WTC11 (cell line): Measurements from ENCODE around the gene MYOZ1. TPM values are rescaled to one million over a fixed set of nuclear protein-coding genes. Genes with fewer than 3 reads are reported as not detected.
A peak's percentile ranks its signal among the peaks of the same experiment; 100 is the strongest.
"Not testable (repeated sequence)": the region's sequence is repeated elsewhere in the genome, so short reads cannot be mapped to it uniquely, and the experiment has no call there.

Source experiments
- ATAC-seq: fragments of 200-7000 bp; cut with Tn5 transposase; 2 replicates; pipeline ENCODE4 v1.10.0; 2021; ENCODE audit warnings: mild to moderate bottlenecking, moderate library complexity
- Bru-seq: library from RNA; stranded (reverse); fragments of 400-500 nt; gene quantifications from one replicate; lab custom pipeline; 2021; lab: Mats Ljungman, UMichigan
- CTCF ChIA-PET: fragments of 300-600 bp; sonication (Branson Sonifier 250); formaldehyde crosslinking; loops from one replicate; lab custom pipeline; 2021; ENCODE audit warnings: antibody characterized with exemption; lab: Charles Lee
- POLR2A ChIA-PET: fragments of 350-600 bp; sonication (Branson Sonifier 250); formaldehyde crosslinking; loops from one replicate; lab custom pipeline; 2021; ENCODE audit warnings: antibody characterized with exemption; lab: Charles Lee
- DNase-seq: peaks from one replicate; pipeline ENCODE4 v3.0.0; 2021; ENCODE audit warnings: low spot score
- H3K27ac Mint-ChIP-seq: 2 replicates; pipeline ENCODE4 v1.8.0; 2021; ENCODE audit warnings: mixed read lengths
- H3K27me3 Mint-ChIP-seq: 2 replicates; pipeline ENCODE4 v1.8.0; 2021; ENCODE audit warnings: low read depth, mild to moderate bottlenecking, moderate library complexity, mixed read lengths
- H3K36me3 Mint-ChIP-seq: 2 replicates; pipeline ENCODE4 v1.8.0; 2021; ENCODE audit warnings: mixed read lengths
- H3K4me1 Mint-ChIP-seq: 2 replicates; pipeline ENCODE4 v1.8.0; 2022; ENCODE audit warnings: mixed read lengths
- H3K4me3 Mint-ChIP-seq: 2 replicates; pipeline ENCODE4 v1.8.0; 2021; ENCODE audit warnings: mild to moderate bottlenecking, moderate library complexity, mixed read lengths
- H3K9me3 Mint-ChIP-seq: 2 replicates; pipeline ENCODE4 v1.8.0; 2021; ENCODE audit warnings: mixed read lengths
- ATF2 ChIP-seq: sonication (generic); formaldehyde crosslinking; IDR thresholded peaks from 2 replicates; pipeline ENCODE4 v1.8.1; 2022; ENCODE audit warnings: low read depth, missing genetic modification reagents, borderline replicate concordance
- CREB1 ChIP-seq: sonication (generic); formaldehyde crosslinking; IDR thresholded peaks from 2 replicates; pipeline ENCODE4 v1.8.0; 2023; ENCODE audit warnings: mild to moderate bottlenecking, missing genetic modification reagents
- ESRRA ChIP-seq: sonication (generic); formaldehyde crosslinking; IDR thresholded peaks from 2 replicates; pipeline ENCODE4 v1.8.1; 2022; ENCODE audit warnings: mild to moderate bottlenecking, missing genetic modification reagents, borderline replicate concordance
- GABPB1 ChIP-seq: sonication (generic); formaldehyde crosslinking; IDR thresholded peaks from 2 replicates; pipeline ENCODE4 v1.8.1; 2023; ENCODE audit warnings: mild to moderate bottlenecking, missing genetic modification reagents
- HMGA2 ChIP-seq: fragments of 250-450 bp; sonication (Bioruptor Pico); IDR thresholded peaks from 2 replicates; pipeline ENCODE4 v1.4.0; 2021; ENCODE audit warnings: mild to moderate bottlenecking, moderate library complexity
- NFATC4 ChIP-seq: fragments of 250-450 bp; sonication (Bioruptor Pico); IDR thresholded peaks from 2 replicates; pipeline ENCODE4 v1.9.0; 2021; ENCODE audit warnings: mild to moderate bottlenecking
- NR2C2 ChIP-seq: sonication (generic); formaldehyde crosslinking; IDR thresholded peaks from 2 replicates; pipeline ENCODE4 v1.8.0; 2022; ENCODE audit warnings: mild to moderate bottlenecking, missing genetic modification reagents
- ZSCAN18 ChIP-seq: fragments of 250-450 bp; sonication (Bioruptor Pico); IDR thresholded peaks from 2 replicates; pipeline ENCODE4 v2.1.2; 2022; ENCODE audit warnings: mild to moderate bottlenecking, moderate library complexity
- long read RNA-seq, 3 experiments: library from RNA in 1 of 3; library from capped mRNA in 1 of 3; library from polyadenylated mRNA in 1 of 3; unstranded in 2 of 3; stranded (forward) in 1 of 3; transcript quantifications; one replicate each; pipeline ENCODE4 v2.0.0, GENCODE V29; 2021
- total RNA-seq: library from RNA; stranded (reverse); gene quantifications from 3 replicates; pipeline ENCODE4 v1.2.3, GENCODE V29; 2021

The MYOZ1 gene
- total RNA-seq (3.0 to 5.4 TPM (median 4.4 TPM) in 3 replicates), Bru-seq, nascent RNA (percentile 26 among the genes with signal in this experiment)
- long read RNA-seq, experiment 1, partial matches to known transcripts, result 1 of 11 reads
- long read RNA-seq, experiment 1, other reads (novel, unspliced or antisense), result 10 of 11 reads
- long read RNA-seq, experiment 2, partial matches to known transcripts, result 1 of 16 reads
- long read RNA-seq, experiment 2, other reads (novel, unspliced or antisense), result 15 of 16 reads
- long read RNA-seq, experiment 3, partial matches to known transcripts, result 1 of 9 reads
- long read RNA-seq, experiment 3, other reads (novel, unspliced or antisense), result 8 of 9 reads

- H3K4me3 Mint-ChIP-seq, result no peak within 1 kb of the TSS
- DNase-seq (no peak), ATAC-seq (peak; percentile 28)
- H3K4me1 Mint-ChIP-seq, result peaks cover 15% of the 10 kb centered on the region
- no peaks in the 10 kb centered on the region for H3K9me3 Mint-ChIP-seq
- H3K27ac Mint-ChIP-seq, result peak within 1 kb of the TSS; percentile 82
- no peak for TF ChIP-seq ZSCAN18 (CRISPR knock-in tag)
- no peak for TF ChIP-seq CREB1 (CRISPR knock-in tag)
- TF ChIP-seq NFATC4 (CRISPR knock-in tag), result no peak
- TF ChIP-seq GABPB1 (CRISPR knock-in tag), result no peak
- no peak for TF ChIP-seq NR2C2 (CRISPR knock-in tag)
- no peak for TF ChIP-seq ATF2
- TF ChIP-seq ESRRA, result no peak
- H3K36me3 Mint-ChIP-seq, result no peaks in the 10 kb centered on the region
- CTCF ChIA-PET, result interaction anchor here (0.9 kb wide), 1 partner anchor 112 kb away, joined by 7 read pairs; no protein-coding TSS in a partner anchor
- H3K27me3 Mint-ChIP-seq, result no peaks in the 10 kb centered on the region; the same call in 1 of the 2 replicates
- POLR2A ChIA-PET, result no interaction called here
These were observed at the start of gene MYOZ1 for GRCh38 chr10:73641328-73642060. MYOZ1 (minus strand) TSS chr10:73641474; CDS start chr10:73640017, 1,457 bp downstream.

- ATAC-seq, H3K4me1 Mint-ChIP-seq, H3K9me3 Mint-ChIP-seq, H3K27me3 Mint-ChIP-seq, H3K27ac Mint-ChIP-seq, CTCF ChIA-PET, DNase-seq, H3K4me3 Mint-ChIP-seq, POLR2A ChIA-PET: not testable (repeated sequence)
- H3K36me3 Mint-ChIP-seq, result peaks cover 15% of the 10 kb centered on the region
These were observed 49.5 kb upstream of the MYOZ1 start for GRCh38 chr10:73690755-73691154.

- peaks cover 15% of the 10 kb centered on the region for H3K36me3 Mint-ChIP-seq
- POLR2A ChIA-PET, result not testable (repeated sequence)
These were observed 48.3 kb upstream of the MYOZ1 start for GRCh38 chr10:73689596-73689995.

GRCh38 chr10:73687641-73688040 lies 46.4 kb upstream of the MYOZ1 start:
- H3K27ac Mint-ChIP-seq, H3K27me3 Mint-ChIP-seq, CTCF ChIA-PET, H3K4me3 Mint-ChIP-seq, POLR2A ChIA-PET, H3K4me1 Mint-ChIP-seq, H3K9me3 Mint-ChIP-seq, ATAC-seq, DNase-seq: not testable (repeated sequence)
- H3K36me3 Mint-ChIP-seq, result peaks cover 15% of the 10 kb centered on the region

More at GRCh38 chr10:73689596-73689995, 48.3 kb upstream of the MYOZ1 start:
- CTCF ChIA-PET, H3K27ac Mint-ChIP-seq, H3K4me3 Mint-ChIP-seq, DNase-seq, ATAC-seq, H3K4me1 Mint-ChIP-seq, H3K9me3 Mint-ChIP-seq, H3K27me3 Mint-ChIP-seq: not testable (repeated sequence)

- POLR2A ChIA-PET, CTCF ChIA-PET, H3K9me3 Mint-ChIP-seq, ATAC-seq, H3K27me3 Mint-ChIP-seq, H3K36me3 Mint-ChIP-seq, DNase-seq, H3K4me1 Mint-ChIP-seq, H3K4me3 Mint-ChIP-seq, H3K27ac Mint-ChIP-seq: not testable (repeated sequence)
These were observed 33.3 kb upstream of the MYOZ1 start for GRCh38 chr10:73674546-73674945.

- DNase-seq, ATAC-seq, POLR2A ChIA-PET, H3K36me3 Mint-ChIP-seq, H3K9me3 Mint-ChIP-seq, H3K4me1 Mint-ChIP-seq, H3K27ac Mint-ChIP-seq, CTCF ChIA-PET, H3K4me3 Mint-ChIP-seq: not testable (repeated sequence)
- TF ChIP-seq HMGA2 (CRISPR knock-in tag), result peak; percentile 99
- peaks cover 16% of the 10 kb centered on the region for H3K27me3 Mint-ChIP-seq
These were observed 27.1 kb upstream of the MYOZ1 start for GRCh38 chr10:73668378-73668777.

GRCh38 chr10:73666153-73666809 lies 25.0 kb upstream of the MYOZ1 start:
- ATAC-seq, CTCF ChIA-PET, H3K4me3 Mint-ChIP-seq, POLR2A ChIA-PET, H3K4me1 Mint-ChIP-seq, H3K27ac Mint-ChIP-seq, H3K9me3 Mint-ChIP-seq, H3K36me3 Mint-ChIP-seq, DNase-seq: not testable (repeated sequence)
- H3K27me3 Mint-ChIP-seq, result peaks cover 23% of the 10 kb centered on the region

- POLR2A ChIA-PET, H3K4me1 Mint-ChIP-seq, CTCF ChIA-PET, H3K27ac Mint-ChIP-seq, ATAC-seq, H3K9me3 Mint-ChIP-seq, H3K4me3 Mint-ChIP-seq, DNase-seq, H3K36me3 Mint-ChIP-seq: not testable (repeated sequence)
- peaks cover 23% of the 10 kb centered on the region for H3K27me3 Mint-ChIP-seq
These were observed 24.3 kb upstream of the MYOZ1 start for GRCh38 chr10:73665581-73665980.
